EH (cell line): ENCODE measurements around the gene PRKCZ.
"Not testable (repeated sequence)": the region's sequence is repeated elsewhere in the genome, so short reads cannot be mapped to it uniquely, and the experiment has no call there.

ENCODE experiments used
- DNase-seq: peaks from one replicate; pipeline ENCODE4 v3.0.0-alpha.2; 2015; ENCODE audit warnings: low read depth

Gene PRKCZ

GRCh38 chr1:2087766-2088165, 37.6 kb downstream of the PRKCZ start:
- no peak for DNase-seq

GRCh38 chr1:2088458-2088857, 38.2 kb downstream of the PRKCZ start:
- peak; percentile 54 for DNase-seq

GRCh38 chr1:2089051-2089450, 38.8 kb downstream of the PRKCZ start:
- DNase-seq, result no peak

- DNase-seq, result no peak
These were observed 40.1 kb downstream of the PRKCZ start for GRCh38 chr1:2090216-2090890.

- peak; percentile 41 for DNase-seq
These were observed 41.7 kb downstream of the PRKCZ start for GRCh38 chr1:2091611-2092604.

GRCh38 chr1:2093055-2093454, 42.8 kb downstream of the PRKCZ start:
- DNase-seq, result no peak

GRCh38 chr1:2093636-2094035, 43.4 kb downstream of the PRKCZ start:
- no peak for DNase-seq

- DNase-seq, result not testable (repeated sequence)
These were observed 44.3 kb downstream of the PRKCZ start for GRCh38 chr1:2094269-2095158.

GRCh38 chr1:2095394-2095793, 45.2 kb downstream of the PRKCZ start:
- DNase-seq, result no peak

GRCh38 chr1:2095981-2096736, 45.9 kb downstream of the PRKCZ start:
- no peak for DNase-seq

GRCh38 chr1:2097386-2098300, 47.4 kb downstream of the PRKCZ start:
- DNase-seq, result no peak

GRCh38 chr1:2098301-2098698, 48.1 kb downstream of the PRKCZ start:
- no peak for DNase-seq

- DNase-seq, result no peak
These were observed 48.9 kb downstream of the PRKCZ start for GRCh38 chr1:2098839-2099785.

- peak; percentile 7 for DNase-seq
These were observed 49.9 kb downstream of the PRKCZ start for GRCh38 chr1:2099886-2100779.

GRCh38 chr1:2100780-2101108, 50.5 kb downstream of the PRKCZ start:
- DNase-seq, result no peak

- DNase-seq, result no peak
These were observed 51.3 kb downstream of the PRKCZ start for GRCh38 chr1:2101531-2101930.

GRCh38 chr1:2101946-2102345, 51.7 kb downstream of the PRKCZ start:
- no peak for DNase-seq

- no peak for DNase-seq
These were observed 52.5 kb downstream of the PRKCZ start for GRCh38 chr1:2102753-2103152.
